ENCODE data around the gene RUNX2.

DNA sequence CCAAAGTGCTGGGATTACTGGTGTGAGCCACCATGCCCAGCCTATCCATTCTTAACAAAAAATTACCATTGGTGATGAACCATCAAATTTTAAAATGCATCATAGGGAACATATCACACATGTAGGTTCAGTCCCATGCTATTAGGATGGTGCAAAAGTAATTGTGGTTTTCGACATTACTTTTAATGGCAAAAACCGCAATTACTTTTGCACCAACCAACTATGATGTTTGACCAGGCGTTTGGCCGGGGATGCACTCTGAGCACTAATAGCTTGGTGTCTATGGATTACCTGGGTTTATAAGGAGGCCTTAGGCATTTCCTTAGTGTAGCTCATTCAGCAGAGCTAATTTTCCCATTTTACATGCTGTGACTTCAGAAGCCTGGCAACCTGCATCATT, 296.1 kb downstream of the RUNX2 start:
- TF ChIP-seq, protein P1, sequence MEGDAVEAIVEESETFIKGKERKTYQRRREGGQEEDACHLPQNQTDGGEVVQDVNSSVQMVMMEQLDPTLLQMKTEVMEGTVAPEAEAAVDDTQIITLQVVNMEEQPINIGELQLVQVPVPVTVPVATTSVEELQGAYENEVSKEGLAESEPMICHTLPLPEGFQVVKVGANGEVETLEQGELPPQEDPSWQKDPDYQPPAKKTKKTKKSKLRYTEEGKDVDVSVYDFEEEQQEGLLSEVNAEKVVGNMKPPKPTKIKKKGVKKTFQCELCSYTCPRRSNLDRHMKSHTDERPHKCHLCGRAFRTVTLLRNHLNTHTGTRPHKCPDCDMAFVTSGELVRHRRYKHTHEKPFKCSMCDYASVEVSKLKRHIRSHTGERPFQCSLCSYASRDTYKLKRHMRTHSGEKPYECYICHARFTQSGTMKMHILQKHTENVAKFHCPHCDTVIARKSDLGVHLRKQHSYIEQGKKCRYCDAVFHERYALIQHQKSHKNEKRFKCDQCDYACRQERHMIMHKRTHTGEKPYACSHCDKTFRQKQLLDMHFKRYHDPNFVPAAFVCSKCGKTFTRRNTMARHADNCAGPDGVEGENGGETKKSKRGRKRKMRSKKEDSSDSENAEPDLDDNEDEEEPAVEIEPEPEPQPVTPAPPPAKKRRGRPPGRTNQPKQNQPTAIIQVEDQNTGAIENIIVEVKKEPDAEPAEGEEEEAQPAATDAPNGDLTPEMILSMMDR (IDR thresholded peaks at IDR 0.05), result no peak
- no peak for TF ChIP-seq POLR2AphosphoS5 (IDR thresholded peaks at IDR 0.05)
- no peak for TF ChIP-seq POLR2A (IDR thresholded peaks at IDR 0.05)
